GM12878 (cell line): ENCODE data around the gene CDX1. TPM values are rescaled to one million over a fixed set of nuclear protein-coding genes. Genes with fewer than 3 reads are reported as not detected.
A peak's percentile ranks its signal among the peaks of the same experiment; 100 is the strongest.

ENCODE experiments used
- ATAC-seq: fragments of 200-7000 bp; cut with Tn5 transposase; 3 replicates; pipeline ENCODE4 v1.9.1; 2020; ENCODE audit warnings: mild to moderate bottlenecking, moderate library complexity
- BruUV-seq: library from RNA; stranded (reverse); fragments of 400-500 nt; replicated peaks from 2 replicates; lab custom pipeline; 2021; lab: Mats Ljungman, UMichigan
- CTCF ChIA-PET: fragments of 300-600 bp; sonication (Branson Sonifier 250); formaldehyde crosslinking; extraction: SDS; loops from one replicate; lab custom pipeline; 2021; ENCODE audit warnings: inconsistent platforms; lab: Yijun Ruan, JAX
- POLR2A ChIA-PET: fragments of 350-600 bp; formaldehyde crosslinking; extraction: SDS; loops from one replicate; lab custom pipeline; 2021; ENCODE audit warnings: inconsistent platforms; lab: Charles Lee
- RAD21 ChIA-PET: fragments of 300-600 bp; sonication (Branson Sonifier 250); formaldehyde crosslinking; loops from one replicate; lab custom pipeline; 2023; ENCODE audit warnings: antibody characterized with exemption; ENCODE audit not compliant: unreplicated experiment; lab: Charles Lee
- SMC1A ChIA-PET: fragments of 300-600 bp; sonication (Branson Sonifier 250); formaldehyde crosslinking; loops from one replicate; lab custom pipeline; 2023; ENCODE audit not compliant: unreplicated experiment, uncharacterized antibody; lab: Charles Lee
- DNase-seq: peaks from one replicate; pipeline ENCODE4 v3.0.0-alpha.2; 2011; ENCODE audit warnings: low read depth, low spot score
- FAIRE-seq: peaks from 3 replicates; lab custom pipeline; 2011; peaks lifted over from hg19 to GRCh38; lab: Jason Lieb, UNC
- H2AFZ ChIP-seq: 2 replicates; pipeline ENCODE4 v1.6.0; 2011; ENCODE audit warnings: low read depth, low read length, control low read depth; ENCODE audit not compliant: control insufficient read depth
- H3K27ac ChIP-seq: 2 replicates; pipeline ENCODE4 v1.5.1; 2011; ENCODE audit warnings: control low read depth; ENCODE audit not compliant: control insufficient read depth, insufficient read depth
- H3K27me3 ChIP-seq, 2 experiments: replicated peaks in 1 of 2; 2 replicates each; pipeline versions ENCODE4 v1.6.0 to v1.6.1; 2011; ENCODE audit warnings: low read length in 1 of 2; ENCODE audit not compliant: control insufficient read depth in 2 of 2, insufficient read depth in 2 of 2
- H3K36me3 ChIP-seq, 2 experiments: 2 replicates each; pipeline ENCODE4 v1.5.1; 2011; ENCODE audit warnings: low read length in 1 of 2; ENCODE audit not compliant: control insufficient read depth in 2 of 2, insufficient read depth in 2 of 2
- H3K4me1 ChIP-seq: 2 replicates; pipeline ENCODE4 v1.6.1; 2011; ENCODE audit warnings: mild to moderate bottlenecking, low read length, moderate library complexity, mixed read lengths; ENCODE audit not compliant: control insufficient read depth, insufficient read depth
- H3K4me2 ChIP-seq: 2 replicates; pipeline ENCODE4 v1.6.0; 2011; ENCODE audit warnings: control low read depth; ENCODE audit not compliant: control insufficient read depth, insufficient read depth
- H3K4me3 ChIP-seq: fragments of 200-600 bp; sonication (generic); 2 replicates; pipeline ENCODE4 v1.5.1; 2016
- H3K79me2 ChIP-seq: 2 replicates; pipeline ENCODE4 v1.6.0; 2011; ENCODE audit warnings: low read length; ENCODE audit not compliant: control insufficient read depth, insufficient read depth
- H3K9ac ChIP-seq: 2 replicates; pipeline ENCODE4 v1.8.0; 2011; ENCODE audit warnings: low read length, control low read depth, mixed read lengths; ENCODE audit not compliant: control insufficient read depth, insufficient read depth
- H3K9me3 ChIP-seq: replicated peaks from 3 replicates; pipeline ENCODE4 v1.5.1; 2011; ENCODE audit warnings: mild to moderate bottlenecking, low read length; ENCODE audit not compliant: control insufficient read depth, insufficient read depth
- H4K20me1 ChIP-seq: 2 replicates; pipeline ENCODE4 v1.6.0; 2011; ENCODE audit not compliant: control insufficient read depth, insufficient read depth
- BHLHE40 ChIP-seq, 2 experiments: fragments of 450-650 bp in 1 of 2; IDR thresholded peaks; 2 replicates each; pipeline ENCODE4 v1.6.1; 2011 to 2017; ENCODE audit warnings: low read depth in 2 of 2, borderline replicate concordance in 1 of 2, improper control_type of control experiment in 1 of 2, low read length in 1 of 2, mild to moderate bottlenecking in 1 of 2
- GABPA ChIP-seq: IDR thresholded peaks from 2 replicates; pipeline ENCODE4 v1.6.1; 2014; ENCODE audit warnings: antibody characterized with exemption, low read depth, mild to moderate bottlenecking, inconsistent platforms
- NR2C1 ChIP-seq: fragments of 450-650 bp; IDR thresholded peaks from 2 replicates; pipeline ENCODE4 v1.6.1; 2017; ENCODE audit warnings: antibody characterized with exemption, mild to moderate bottlenecking, moderate library complexity
- NR2F1 ChIP-seq: fragments of 450-650 bp; conservative IDR thresholded peaks from 2 replicates; pipeline ENCODE4 v1.6.1; 2017; ENCODE audit warnings: mild to moderate bottlenecking
- RUNX3 ChIP-seq: IDR thresholded peaks from 2 replicates; pipeline ENCODE4 v1.6.1; 2012; ENCODE audit warnings: low read length, inconsistent platforms
- SUZ12 ChIP-seq: fragments of 200-600 bp; sonication (generic); IDR thresholded peaks from one replicate; pipeline ENCODE4 v1.6.1; 2018; ENCODE audit warnings: antibody characterized with exemption, mild to moderate bottlenecking; ENCODE audit not compliant: unreplicated experiment
- WGBS: methylation state at CpG from one replicate; pipeline ENCODE4 v1.1.6; 2016; ENCODE audit warnings: low lambda C conversion rate; ENCODE audit not compliant: insufficient replicate concordance, insufficient coverage; ENCODE audit errors: missing lambda C conversion rate; 5-methylcytosine and 5-hydroxymethylcytosine counted together
- in situ Hi-C: fragments of 300-500 bp; cut with MboI; formaldehyde crosslinking; loops from 9 replicates; pipeline ENCODE4 v1.14.3; 2018; ENCODE audit warnings: mixed read lengths
- intact Hi-C: fragments of 100-400 bp; cut with micrococcal nuclease; formaldehyde crosslinking; loops from one replicate; pipeline ENCODE4 v1.14.2; 2022; ENCODE audit not compliant: unreplicated experiment
- polyA plus RNA-seq, 11 experiments: library from polyadenylated mRNA; depleted of rRNA in 4 of 11; unstranded in 6 of 11; stranded (reverse) in 5 of 11; fragments of >200 nt; fragmentation: Nextera tagmentation in 4 of 11; fragmentation: Illumina TruSeq in 1 of 11; extraction: Ambion mirVana in 4 of 11; extraction: Trizol in 1 of 11; gene quantifications; 1 replicate in 1 of 11; 2 replicates in 10 of 11; pipeline versions ENCODE4 v1.2.1 to v1.2.3, GENCODE V29; 2011 to 2016; ENCODE audit warnings: inconsistent platforms in 2 of 11, missing spikeins in 2 of 11, low read depth in 1 of 11
- total RNA-seq, 4 experiments: library from RNA; depleted of rRNA in 3 of 4; stranded (reverse); fragments of >200 nt in 3 of 4; fragmentation: Illumina TruSeq in 1 of 4; extraction: Trizol in 1 of 4; gene quantifications; 2 replicates each; pipeline versions ENCODE4 v1.2.1 to v1.2.3, GENCODE V29; 2013 to 2021
- TF ChIP-seq, protein P1 (sequence below): IDR thresholded peaks from 2 replicates; pipeline ENCODE4 v1.6.1; 2012; ENCODE audit warnings: mild to moderate bottlenecking, low read depth, low read length

Gene CDX1
- total and polyA plus RNA-seq, 10 of the 15 experiments (the other 5 are each of a cell fraction or from before 2014, with no cell fraction given): not detected

DNA sequence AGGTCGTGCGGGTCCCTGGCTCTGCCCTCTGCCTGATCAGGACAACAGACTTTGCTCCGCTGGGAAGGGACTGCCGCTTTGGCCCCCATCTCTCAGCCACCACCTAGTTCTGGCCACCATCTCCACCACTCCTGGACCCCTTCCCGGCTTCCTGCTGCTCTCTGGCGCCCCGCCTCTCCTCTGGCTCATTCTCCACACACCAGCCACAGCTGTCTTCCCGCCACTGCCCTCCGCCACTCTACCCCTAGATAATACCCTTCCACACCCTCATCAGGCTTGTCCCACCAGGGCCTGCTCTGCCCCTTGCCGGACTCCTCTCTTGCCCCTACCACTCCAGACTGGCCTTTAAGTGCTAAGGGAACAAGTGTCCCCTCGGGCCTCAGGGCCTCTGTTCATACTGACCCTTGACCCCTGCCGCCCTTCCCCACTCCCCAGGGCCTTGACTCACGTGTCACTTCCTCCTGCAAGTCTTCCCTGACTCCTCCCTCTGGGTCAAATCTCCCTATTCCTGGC, 3.0 kb upstream of the CDX1 start:
- ATAC-seq (no peak), FAIRE-seq (no peak), DNase-seq (no peak)
- peak; percentile 17; the same call in 1 of the 2 replicates for TF ChIP-seq NR2C1
- no peak for TF ChIP-seq SUZ12
- TF ChIP-seq, protein P1, sequence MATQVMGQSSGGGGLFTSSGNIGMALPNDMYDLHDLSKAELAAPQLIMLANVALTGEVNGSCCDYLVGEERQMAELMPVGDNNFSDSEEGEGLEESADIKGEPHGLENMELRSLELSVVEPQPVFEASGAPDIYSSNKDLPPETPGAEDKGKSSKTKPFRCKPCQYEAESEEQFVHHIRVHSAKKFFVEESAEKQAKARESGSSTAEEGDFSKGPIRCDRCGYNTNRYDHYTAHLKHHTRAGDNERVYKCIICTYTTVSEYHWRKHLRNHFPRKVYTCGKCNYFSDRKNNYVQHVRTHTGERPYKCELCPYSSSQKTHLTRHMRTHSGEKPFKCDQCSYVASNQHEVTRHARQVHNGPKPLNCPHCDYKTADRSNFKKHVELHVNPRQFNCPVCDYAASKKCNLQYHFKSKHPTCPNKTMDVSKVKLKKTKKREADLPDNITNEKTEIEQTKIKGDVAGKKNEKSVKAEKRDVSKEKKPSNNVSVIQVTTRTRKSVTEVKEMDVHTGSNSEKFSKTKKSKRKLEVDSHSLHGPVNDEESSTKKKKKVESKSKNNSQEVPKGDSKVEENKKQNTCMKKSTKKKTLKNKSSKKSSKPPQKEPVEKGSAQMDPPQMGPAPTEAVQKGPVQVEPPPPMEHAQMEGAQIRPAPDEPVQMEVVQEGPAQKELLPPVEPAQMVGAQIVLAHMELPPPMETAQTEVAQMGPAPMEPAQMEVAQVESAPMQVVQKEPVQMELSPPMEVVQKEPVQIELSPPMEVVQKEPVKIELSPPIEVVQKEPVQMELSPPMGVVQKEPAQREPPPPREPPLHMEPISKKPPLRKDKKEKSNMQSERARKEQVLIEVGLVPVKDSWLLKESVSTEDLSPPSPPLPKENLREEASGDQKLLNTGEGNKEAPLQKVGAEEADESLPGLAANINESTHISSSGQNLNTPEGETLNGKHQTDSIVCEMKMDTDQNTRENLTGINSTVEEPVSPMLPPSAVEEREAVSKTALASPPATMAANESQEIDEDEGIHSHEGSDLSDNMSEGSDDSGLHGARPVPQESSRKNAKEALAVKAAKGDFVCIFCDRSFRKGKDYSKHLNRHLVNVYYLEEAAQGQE: no peak
- TF ChIP-seq GABPA: no peak
- peak; percentile 62 for TF ChIP-seq NR2F1
- no peak for TF ChIP-seq RUNX3
- TF ChIP-seq BHLHE40 (IDR thresholded peaks at IDR 0.05; ENCODE audit: borderline replicate concordance in 1 of 2, low read depth in 2 of 2, low read length in 1 of 2): 0 out of 4 replicates have a peak, but pooled peaks of 1 of the 2 experiments have one; percentile 11
- CTCF ChIA-PET: interaction anchor here (0.6 to 6.7 kb wide), 13 partner anchors 11 to 512 kb away, joined by 3 to 68 read pairs (median 4); no protein-coding TSS in a partner anchor
- no peak overlapping the region for H3K4me3 ChIP-seq
- no peaks in the 10 kb centered on the region for H3K9me3 ChIP-seq
- H3K9ac ChIP-seq: no peak overlapping the region
- in situ Hi-C loops: no loop called here
- no TSS peak for BruUV-seq
- peaks cover 9% of the 10 kb centered on the region for H3K4me1 ChIP-seq
- H3K79me2 ChIP-seq: no peaks in the 10 kb centered on the region
- H3K4me2 ChIP-seq: no peak overlapping the region
- intact Hi-C loops: no loop called here
- SMC1A ChIA-PET: interaction anchor here (0.8 to 1.3 kb wide), 5 partner anchors 12 to 270 kb away, joined by 3 to 7 read pairs (median 4); no protein-coding TSS in a partner anchor
- H3K27ac ChIP-seq: no peak overlapping the region
- H3K27me3 ChIP-seq: no peaks in the 10 kb centered on the region; a peak in 2 of 4 replicates
- 33% methylated on average over 13 of the region's 13 CpGs for WGBS
- no peaks in the 10 kb centered on the region for H3K36me3 ChIP-seq
- no peaks in the 10 kb centered on the region for H4K20me1 ChIP-seq
- H2AFZ ChIP-seq: no peak overlapping the region
- RAD21 ChIA-PET: interaction anchor here (0.6 to 1.9 kb wide), 9 partner anchors 12 to 273 kb away, joined by 3 to 8 read pairs (median 3); no protein-coding TSS in a partner anchor
- POLR2A ChIA-PET: no interaction called here
